Smooth muscle cell (in vitro differentiated cells): ENCODE results near the gene PRKCE. TPM values are rescaled to one million over a fixed set of nuclear protein-coding genes. Genes with fewer than 3 reads are reported as not detected.

Experiments
- DNase-seq: peaks from one replicate; lab custom pipeline; 2025; ENCODE audit not compliant: unreplicated experiment; lab: John Stamatoyannopoulos, UW
- H2AFZ ChIP-seq: fragments of 200-600 bp; sonication (generic); 2 replicates; pipeline ENCODE4 v1.6.0; 2016; ENCODE audit warnings: antibody characterized with exemption, low read depth, mild to moderate bottlenecking
- H3F3A ChIP-seq: fragments of 200-600 bp; sonication (generic); 2 replicates; pipeline ENCODE4 v1.6.0; 2017; ENCODE audit warnings: antibody characterized with exemption, low read depth
- H3K27ac ChIP-seq: fragments of 200-600 bp; sonication (generic); 2 replicates; pipeline ENCODE4 v1.5.1; 2016; ENCODE audit warnings: low read depth, mild to moderate bottlenecking
- H3K27me3 ChIP-seq: fragments of 200-600 bp; sonication (generic); 2 replicates; pipeline ENCODE4 v1.6.1; 2016; ENCODE audit warnings: low read depth, mild to moderate bottlenecking
- H3K36me3 ChIP-seq: fragments of 200-600 bp; sonication (generic); 2 replicates; pipeline ENCODE4 v1.5.1; 2016; ENCODE audit warnings: low read depth
- H3K4me1 ChIP-seq: fragments of 200-600 bp; sonication (generic); 2 replicates; pipeline ENCODE4 v1.5.1; 2016; ENCODE audit warnings: low read depth
- H3K4me2 ChIP-seq: fragments of 200-600 bp; sonication (generic); 2 replicates; pipeline ENCODE4 v1.6.0; 2016; ENCODE audit warnings: mild to moderate bottlenecking
- H3K4me3 ChIP-seq: fragments of 200-600 bp; sonication (generic); 2 replicates; pipeline ENCODE4 v1.5.1; 2016; ENCODE audit warnings: mild to moderate bottlenecking
- H3K79me2 ChIP-seq: fragments of 200-600 bp; sonication (generic); 2 replicates; pipeline ENCODE4 v1.6.0; 2016; ENCODE audit warnings: low read depth, mild to moderate bottlenecking
- H3K9ac ChIP-seq: fragments of 200-600 bp; sonication (generic); 2 replicates; pipeline ENCODE4 v1.6.0; 2016; ENCODE audit warnings: low read depth
- H3K9me3 ChIP-seq: fragments of 200-600 bp; sonication (generic); replicated peaks from 2 replicates; pipeline ENCODE4 v1.5.1; 2016; ENCODE audit warnings: low read depth
- H4K20me1 ChIP-seq: fragments of 200-600 bp; sonication (generic); 2 replicates; pipeline ENCODE4 v1.6.0; 2016; ENCODE audit warnings: low read depth
- CTCF ChIP-seq: fragments of 200-600 bp; sonication (generic); IDR thresholded peaks from 2 replicates; pipeline ENCODE4 v1.5.1; 2017; ENCODE audit warnings: borderline replicate concordance, mild to moderate bottlenecking, antibody characterized with exemption; ENCODE audit not compliant: insufficient read depth, poor library complexity, severe bottlenecking
- WGBS: methylation state at CpG from one replicate; pipeline ENCODE4 v1.1.7; 2016; ENCODE audit warnings: low lambda C conversion rate; 5-methylcytosine and 5-hydroxymethylcytosine counted together
- polyA plus RNA-seq: library from polyadenylated mRNA; unstranded; fragments of >200 nt; fragmentation: Nextera tagmentation; extraction: Ambion mirVana; gene quantifications from 2 replicates; pipeline ENCODE4 v1.2.1, GENCODE V29; 2016
- total RNA-seq: library from RNA; depleted of rRNA; stranded (reverse); fragments of >200 nt; gene quantifications from 2 replicates; pipeline ENCODE4 v1.2.3, GENCODE V29; 2014

PRKCE gene
- total and polyA plus RNA-seq, 2 experiments from 2014 or later, result 20.6 to 29.1 TPM

GRCh38 chr2:45885171-45885621 is 233.7 kb downstream of the PRKCE start:
- no peak for TF ChIP-seq CTCF

GRCh38 chr2:45886171-45886663 is 234.7 kb downstream of the PRKCE start:
- Histone ChIP-seq H3K79me2 (peaks cover 6% of the 10 kb centered on the region), H3F3A (peaks cover 13% of the 10 kb centered on the region), H3K36me3 (no peaks in the 10 kb centered on the region), H3K27ac (peak overlapping the region; percentile 57), H3K4me2 (peak overlapping the region; percentile 49), H3K27me3 (no peaks in the 10 kb centered on the region), H3K4me1 (peaks cover 12% of the 10 kb centered on the region), H2AFZ (no peak overlapping the region), H3K4me3 (no peak overlapping the region), H3K9me3 (no peaks in the 10 kb centered on the region), H3K9ac (no peak overlapping the region), H4K20me1 (peaks cover 99% of the 10 kb centered on the region)
- 24% methylated on average over 3 of the region's 3 CpGs for WGBS
- no peak for DNase-seq
- no peak for TF ChIP-seq CTCF

More at GRCh38 chr2:45885171-45885621, 233.7 kb downstream of the PRKCE start:
- H3F3A ChIP-seq, result peaks cover 13% of the 10 kb centered on the region
- 60% methylated on average over 2 of the region's 2 CpGs for WGBS
- no peak overlapping the region for H3K4me2 ChIP-seq
- H3K27ac ChIP-seq, result no peak overlapping the region
- no peaks in the 10 kb centered on the region for H3K27me3 ChIP-seq
- H4K20me1 ChIP-seq, result peaks cover 96% of the 10 kb centered on the region
- H3K79me2 ChIP-seq, result peaks cover 7% of the 10 kb centered on the region
- H3K9me3 ChIP-seq, result no peaks in the 10 kb centered on the region
- no peak overlapping the region for H3K9ac ChIP-seq
- H3K4me1 ChIP-seq, result peaks cover 12% of the 10 kb centered on the region
- H3K4me3 ChIP-seq, result no peak overlapping the region
- H2AFZ ChIP-seq, result no peak overlapping the region
- DNase-seq, result no peak
- H3K36me3 ChIP-seq, result no peaks in the 10 kb centered on the region

GRCh38 chr2:45888167-45888566 is 236.7 kb downstream of the PRKCE start:
- DNase-seq, result no peak
- WGBS, result 92% methylated on average over 3 of the region's 3 CpGs
- Histone ChIP-seq H3K79me2 (peaks cover 6% of the 10 kb centered on the region), H3F3A (peaks cover 6% of the 10 kb centered on the region), H3K9ac (no peak overlapping the region), H3K36me3 (no peaks in the 10 kb centered on the region), H3K4me1 (peaks cover 9% of the 10 kb centered on the region), H2AFZ (no peak overlapping the region), H3K4me2 (peak overlapping the region; percentile 12), H3K27me3 (no peaks in the 10 kb centered on the region), H3K27ac (no peak overlapping the region), H4K20me1 (peaks cover 99% of the 10 kb centered on the region), H3K9me3 (no peaks in the 10 kb centered on the region), H3K4me3 (no peak overlapping the region)
- TF ChIP-seq CTCF, result no peak

- no peak overlapping the region for H3K27ac ChIP-seq
- H3F3A ChIP-seq, result peaks cover 6% of the 10 kb centered on the region
- no peak for TF ChIP-seq CTCF
- peaks cover 98% of the 10 kb centered on the region for H4K20me1 ChIP-seq
- H3K4me3 ChIP-seq, result no peak overlapping the region
- no peak for DNase-seq
- H2AFZ ChIP-seq, result no peak overlapping the region
- peak overlapping the region; percentile 54 for H3K4me2 ChIP-seq
- 96% methylated on average over 4 of the region's 4 CpGs for WGBS
- no peak overlapping the region for H3K9ac ChIP-seq
- H3K9me3 ChIP-seq, result no peaks in the 10 kb centered on the region
- peaks cover 7% of the 10 kb centered on the region for H3K4me1 ChIP-seq
- H3K27me3 ChIP-seq, result no peaks in the 10 kb centered on the region
- peaks cover 6% of the 10 kb centered on the region for H3K79me2 ChIP-seq
- no peaks in the 10 kb centered on the region for H3K36me3 ChIP-seq
Observed at GRCh38 chr2:45888641-45889040, 237.2 kb downstream of the PRKCE start.
